Neutrophil (primary cell): ENCODE measurements around the gene ITGAL.

Experiments used
- H3K27ac ChIP-seq: fragments of 200-600 bp; sonication (generic); 2 replicates; pipeline ENCODE4 v1.5.1; 2016; ENCODE audit warnings: mild to moderate bottlenecking, moderate library complexity
- H3K27me3 ChIP-seq: fragments of 200-600 bp; sonication (generic); 2 replicates; pipeline ENCODE4 v1.6.0; 2016; ENCODE audit warnings: mild to moderate bottlenecking
- H3K36me3 ChIP-seq: fragments of 200-600 bp; sonication (generic); 2 replicates; pipeline ENCODE4 v1.5.1; 2017
- H3K4me1 ChIP-seq, 2 experiments: fragments of 200-600 bp in 1 of 2; sonication (generic) in 1 of 2; 1 replicate in 1 of 2; 2 replicates in 1 of 2; pipeline versions ENCODE4 v1.5.1 to v1.6.1; 2013 to 2016; ENCODE audit warnings: low read depth in 1 of 2, low read length in 1 of 2, mild to moderate bottlenecking in 1 of 2, moderate library complexity in 1 of 2; ENCODE audit not compliant: control insufficient read depth in 1 of 2, insufficient read depth in 1 of 2
- H3K4me3 ChIP-seq, 2 experiments: fragments of 200-600 bp in 1 of 2; sonication (generic) in 1 of 2; 1 replicate in 1 of 2; 2 replicates in 1 of 2; pipeline ENCODE4 v1.5.1; 2013 to 2016; ENCODE audit warnings: low read depth in 1 of 2, low read length in 1 of 2, mild to moderate bottlenecking in 1 of 2, moderate library complexity in 1 of 2
- H3K9me3 ChIP-seq: fragments of 200-600 bp; sonication (generic); 2 replicates; pipeline ENCODE4 v1.5.1; 2016
- CTCF ChIP-seq: fragments of 200-600 bp; sonication (generic); IDR thresholded peaks from 2 replicates; pipeline ENCODE4 v1.5.1; 2016; ENCODE audit warnings: antibody characterized with exemption

Gene ITGAL

GRCh38 chr16:30532285-30533145 is 60.0 kb downstream of the ITGAL start:
- Histone ChIP-seq H3K4me1 (peaks cover 44% of the 10 kb centered on the region in 2 experiments), H3K9me3 (no peaks in the 10 kb centered on the region), H3K27ac (no peak overlapping the region), H3K36me3 (peaks cover 11% of the 10 kb centered on the region), H3K4me3 (no peak overlapping the region), H3K27me3 (no peaks in the 10 kb centered on the region)
- no peak for TF ChIP-seq CTCF

GRCh38 chr16:30533146-30533522 is 60.6 kb downstream of the ITGAL start:
- Histone ChIP-seq H3K4me1 (peaks cover 38% of the 10 kb centered on the region in 2 experiments), H3K9me3 (no peaks in the 10 kb centered on the region), H3K27ac (no peak overlapping the region), H3K4me3 (no peak overlapping the region), H3K27me3 (no peaks in the 10 kb centered on the region), H3K36me3 (peaks cover 11% of the 10 kb centered on the region)
- no peak for TF ChIP-seq CTCF

- no peaks in the 10 kb centered on the region for H3K27me3 ChIP-seq
- H3K4me3 ChIP-seq: peak overlapping the region; percentile 84 to 94
- H3K36me3 ChIP-seq: peaks cover 11% of the 10 kb centered on the region
- peaks cover 30% of the 10 kb centered on the region in 2 experiments for H3K4me1 ChIP-seq
- no peak for TF ChIP-seq CTCF
- H3K27ac ChIP-seq: peak overlapping the region; percentile 89
- H3K9me3 ChIP-seq: no peaks in the 10 kb centered on the region
Observed at GRCh38 chr16:30533748-30534367, 61.3 kb downstream of the ITGAL start.

GRCh38 chr16:30534368-30535105 is 62.0 kb downstream of the ITGAL start, which contains the start of gene ZNF747:
ZNF747 (minus strand) TSS chr16:30534858; CDS start chr16:30534679, 179 bp downstream.
- no peaks in the 10 kb centered on the region for H3K9me3 ChIP-seq
- peaks cover 11% of the 10 kb centered on the region for H3K36me3 ChIP-seq
- H3K4me3 ChIP-seq: peak within 1 kb of the TSS; percentile 84 to 94
- no peaks in the 10 kb centered on the region for H3K27me3 ChIP-seq
- TF ChIP-seq CTCF: peak; percentile 27
- H3K27ac ChIP-seq: peak within 1 kb of the TSS; percentile 89
- H3K4me1 ChIP-seq: peaks cover 27 to 28% of the 10 kb centered on the region in 2 experiments

GRCh38 chr16:30535106-30535776 is 62.7 kb downstream of the ITGAL start:
- Histone ChIP-seq H3K27ac (peak overlapping the region; percentile 89), H3K27me3 (no peaks in the 10 kb centered on the region), H3K4me1 (peaks cover 27 to 28% of the 10 kb centered on the region in 2 experiments), H3K4me3 (peak overlapping the region; percentile 84 to 94), H3K36me3 (peaks cover 11% of the 10 kb centered on the region), H3K9me3 (no peaks in the 10 kb centered on the region)
- TF ChIP-seq CTCF: no peak
